ENCODE data around the gene DIAPH3. TPM values are rescaled to one million over a fixed set of nuclear protein-coding genes. Genes with fewer than 3 reads are reported as not detected.

The DIAPH3 gene
- total RNA-seq, 1 donor from 2014 or later: 4.6 TPM

DNA sequence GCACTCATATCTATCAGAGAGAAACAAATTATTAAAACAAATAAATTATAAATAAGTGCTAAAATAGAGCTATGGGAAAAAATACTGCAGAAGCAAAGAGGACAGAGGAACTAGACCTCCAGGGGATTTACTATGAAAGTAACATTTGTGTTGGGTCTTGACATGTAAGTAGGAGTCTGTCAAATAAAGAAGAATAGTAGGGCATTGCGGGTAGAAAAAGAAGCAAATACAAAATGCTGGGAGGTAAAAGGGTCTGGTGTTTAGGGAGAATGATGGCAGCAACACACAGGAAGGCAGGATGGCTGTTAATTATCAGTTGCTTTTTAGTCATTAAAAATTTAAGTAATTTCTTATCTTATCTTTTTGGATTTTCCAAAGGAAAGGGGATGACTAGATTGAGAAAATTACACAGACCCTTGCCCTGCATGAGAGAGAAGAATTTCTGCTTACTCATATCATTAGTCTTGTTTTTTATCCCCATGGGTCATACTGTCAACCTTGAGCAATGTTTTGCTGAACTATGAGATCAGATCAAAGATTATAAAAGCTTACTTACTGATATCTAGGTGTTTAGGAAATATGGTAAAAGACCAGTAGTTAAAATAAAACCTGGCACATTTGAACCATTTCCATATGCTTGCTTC lies 472.7 kb downstream of the DIAPH3 start:
- H3K9me3 ChIP-seq: no peaks in the 10 kb centered on the region
- H3K4me3 ChIP-seq: no peak overlapping the region
- ATAC-seq (no peak), DNase-seq (no peak)
- TF ChIP-seq CTCF (IDR thresholded peaks at IDR 0.05): no peak
- H3K36me3 ChIP-seq: no peaks in the 10 kb centered on the region
- H3K27me3 ChIP-seq: no peaks in the 10 kb centered on the region
- intact Hi-C loops (cut with DNase I): no loop called here
- no peak overlapping the region for H3K27ac ChIP-seq
- H3K4me1 ChIP-seq: no peaks in the 10 kb centered on the region

DNA sequence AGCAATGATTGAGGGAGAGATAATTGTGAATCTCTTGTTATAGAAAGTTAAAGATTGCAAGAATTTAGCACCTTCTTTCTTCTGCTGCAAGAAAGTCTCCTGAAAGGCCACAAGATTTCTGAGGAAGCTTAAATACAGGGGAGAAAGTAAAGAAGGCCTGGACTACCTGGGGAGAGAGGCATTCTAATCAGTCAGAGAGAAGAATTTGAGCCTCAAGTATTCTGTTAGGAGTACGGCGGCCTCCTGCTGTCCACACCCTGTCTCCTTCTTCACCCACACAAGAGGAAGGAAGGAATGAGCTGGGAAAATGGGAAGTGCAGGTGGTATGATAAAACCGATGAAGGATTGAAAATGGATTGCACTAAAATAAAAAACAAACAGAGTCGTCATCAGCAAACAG lies 474.7 kb downstream of the DIAPH3 start:
- H3K27me3 ChIP-seq: no peaks in the 10 kb centered on the region
- H3K9me3 ChIP-seq: no peaks in the 10 kb centered on the region
- H3K4me3 ChIP-seq: no peak overlapping the region
- intact Hi-C loops (cut with DNase I): no loop called here
- H3K27ac ChIP-seq: no peak overlapping the region
- H3K36me3 ChIP-seq: no peaks in the 10 kb centered on the region
- no peak for TF ChIP-seq CTCF (IDR thresholded peaks at IDR 0.05)
- no peaks in the 10 kb centered on the region for H3K4me1 ChIP-seq
- no peak for DNase-seq
- no peak for ATAC-seq

DNA sequence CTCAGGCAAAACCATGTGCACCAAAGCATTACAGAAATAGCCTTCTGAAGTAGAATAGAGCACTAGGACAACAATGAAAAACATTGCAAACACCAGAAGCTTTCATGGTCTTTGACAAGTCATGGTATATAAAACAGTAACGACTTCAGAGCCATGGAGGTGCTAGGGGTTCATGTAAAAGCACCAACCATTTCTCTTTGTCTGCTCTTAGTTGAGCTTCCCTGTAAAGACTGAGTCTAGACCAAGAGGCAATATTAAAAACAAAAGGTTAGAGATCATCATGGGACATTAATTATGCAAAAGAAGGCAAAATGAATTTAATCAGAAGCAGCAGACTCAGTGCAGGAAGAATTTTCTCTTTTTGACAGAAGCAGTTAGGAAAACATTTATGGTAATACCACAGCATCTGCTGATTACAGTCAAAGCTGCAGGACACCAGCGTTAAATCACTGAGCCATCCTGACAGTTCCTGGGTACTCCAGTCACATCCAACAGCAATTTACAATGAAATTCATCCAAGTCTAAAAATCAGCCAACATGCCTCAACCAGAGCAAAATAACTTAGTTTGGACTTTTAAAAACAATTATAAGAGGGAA lies 476.8 kb downstream of the DIAPH3 start:
- no peak for DNase-seq
- no peaks in the 10 kb centered on the region for H3K4me1 ChIP-seq

DNA sequence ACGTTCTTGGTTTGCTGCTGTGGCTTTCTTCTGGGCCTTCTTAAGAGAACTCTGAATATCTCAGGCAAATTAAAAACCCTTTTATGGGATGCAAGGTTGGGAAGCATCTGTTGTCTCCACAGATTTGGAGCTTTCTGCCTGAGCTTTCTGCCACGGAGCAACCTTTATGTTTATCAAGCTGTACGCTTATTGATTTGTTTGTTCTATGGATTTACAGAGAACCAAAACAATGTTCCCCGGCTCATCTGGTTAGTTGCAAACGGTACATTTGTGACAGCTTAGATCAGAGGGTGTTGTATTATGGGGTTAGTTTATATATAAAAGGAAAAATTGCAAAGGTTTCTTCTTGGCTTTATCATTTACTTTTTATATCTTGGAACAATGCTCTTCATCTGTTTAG lies 479.6 kb downstream of the DIAPH3 start:
- no peak overlapping the region for H3K4me3 ChIP-seq
- DNase-seq (no peak), ATAC-seq (no peak)
- H3K9me3 ChIP-seq: no peaks in the 10 kb centered on the region
- TF ChIP-seq CTCF (IDR thresholded peaks at IDR 0.05): no peak
- no peaks in the 10 kb centered on the region for H3K4me1 ChIP-seq
- no peak overlapping the region for H3K27ac ChIP-seq
- no peaks in the 10 kb centered on the region for H3K27me3 ChIP-seq
- intact Hi-C loops (cut with DNase I): no loop called here
- H3K36me3 ChIP-seq: no peaks in the 10 kb centered on the region

More for the DNA sequence above, 476.8 kb downstream of the DIAPH3 start:
- intact Hi-C loops (cut with DNase I): no loop called here
- TF ChIP-seq CTCF (IDR thresholded peaks at IDR 0.05): no peak
- Histone ChIP-seq H3K27ac (no peak overlapping the region), H3K4me3 (no peak overlapping the region), H3K9me3 (no peaks in the 10 kb centered on the region), H3K36me3 (no peaks in the 10 kb centered on the region), H3K27me3 (no peaks in the 10 kb centered on the region)
- ATAC-seq: no peak

- Histone ChIP-seq H3K4me1 (no peaks in the 10 kb centered on the region), H3K9me3 (no peaks in the 10 kb centered on the region), H3K27me3 (no peaks in the 10 kb centered on the region), H3K27ac (no peak overlapping the region), H3K36me3 (no peaks in the 10 kb centered on the region), H3K4me3 (no peak overlapping the region)
- intact Hi-C loops (cut with DNase I): no loop called here
- no peak for ATAC-seq
- no peak for DNase-seq
- TF ChIP-seq CTCF (IDR thresholded peaks at IDR 0.05): no peak
Measured at GRCh38 chr13:59681636-59682311, 482.0 kb downstream of the DIAPH3 start.

Data from upper lobe of right lung (tissue), 1 donor.